NCI-H748 (cell line): ENCODE results near the gene CORIN.

ENCODE experiments used
- DNase-seq: peaks from one replicate; lab custom pipeline; 2025; ENCODE audit not compliant: unreplicated experiment; lab: John Stamatoyannopoulos, UW

Gene CORIN

GRCh38 chr4:47837908-47838294, at the start of gene CORIN:
TSS of gene CORIN (minus strand) at chr4:47838067. CDS start at chr4:47837949, 118 bp downstream.
- DNase-seq = peak; percentile 20

GRCh38 chr4:47882228-47882627, 44.4 kb upstream of the CORIN start:
- no peak for DNase-seq

GRCh38 chr4:47879458-47879857, 41.6 kb upstream of the CORIN start:
- DNase-seq = no peak

GRCh38 chr4:47876784-47877546, 39.1 kb upstream of the CORIN start:
- DNase-seq = no peak

- DNase-seq = no peak
Measured at GRCh38 chr4:47876310-47876709, 38.4 kb upstream of the CORIN start.

GRCh38 chr4:47873877-47874541, 36.1 kb upstream of the CORIN start:
- no peak for DNase-seq

- DNase-seq = no peak
Measured at GRCh38 chr4:47863486-47863885, 25.6 kb upstream of the CORIN start.

- DNase-seq = no peak
Measured at GRCh38 chr4:47862297-47862696, 24.4 kb upstream of the CORIN start.

GRCh38 chr4:47860305-47860704, 22.4 kb upstream of the CORIN start:
- DNase-seq = no peak

GRCh38 chr4:47858006-47858405, 20.1 kb upstream of the CORIN start:
- DNase-seq = no peak

- DNase-seq = no peak
Measured at GRCh38 chr4:47856713-47857112, 18.8 kb upstream of the CORIN start.

GRCh38 chr4:47855350-47855749, 17.5 kb upstream of the CORIN start:
- no peak for DNase-seq

- DNase-seq = no peak
Measured at GRCh38 chr4:47852136-47852535, 14.3 kb upstream of the CORIN start.

- DNase-seq = no peak
Measured at GRCh38 chr4:47849466-47849865, 11.6 kb upstream of the CORIN start.

GRCh38 chr4:47848041-47848440, 10.2 kb upstream of the CORIN start:
- no peak for DNase-seq

- no peak for DNase-seq
Measured at GRCh38 chr4:47842985-47843384, 5.1 kb upstream of the CORIN start.

- DNase-seq = no peak
Measured at GRCh38 chr4:47840291-47840690, 2.4 kb upstream of the CORIN start.

GRCh38 chr4:47839259-47839658, 1.4 kb upstream of the CORIN start:
- DNase-seq = no peak

- peak; percentile 8 for DNase-seq
Measured at GRCh38 chr4:47838445-47838844, 578 bp upstream of the CORIN start.

GRCh38 chr4:47837094-47837907, 566 bp downstream of the CORIN start:
- peak; percentile 67 for DNase-seq

GRCh38 chr4:47836641-47837093, 1.2 kb downstream of the CORIN start:
- peak; percentile 76 for DNase-seq

- DNase-seq = no peak
Measured at GRCh38 chr4:47835494-47835893, 2.4 kb downstream of the CORIN start.
